Thyroid gland (tissue), 4 donors: ENCODE measurements around the gene DNAAF5. TPM values are rescaled to one million over a fixed set of nuclear protein-coding genes. Genes with fewer than 3 reads are reported as not detected.
A peak's percentile ranks its signal among the peaks of the same experiment; 100 is the strongest.

ENCODE experiments used
- DNase-seq, 2 donors: peaks; one replicate each; pipeline ENCODE4 v3.0.0-alpha.2; 2019
- H3K27ac ChIP-seq, 3 donors: fragments of 200-600 bp; sonication (generic); 1 replicate in 2 of 3; 2 replicates in 1 of 3; pipeline ENCODE4 v1.5.1; 2016 to 2019; ENCODE audit warnings: mild to moderate bottlenecking in 1 of 3, moderate library complexity in 1 of 3
- H3K27me3 ChIP-seq: fragments of 200-600 bp; sonication (generic); one replicate; pipeline ENCODE4 v1.5.1; 2019
- H3K36me3 ChIP-seq, 2 donors: fragments of 200-600 bp; sonication (generic); one replicate each; pipeline ENCODE4 v1.5.1; 2016 to 2019
- H3K4me1 ChIP-seq, 2 donors: fragments of 200-600 bp; sonication (generic); one replicate each; pipeline ENCODE4 v1.5.1; 2017 to 2019
- H3K4me3 ChIP-seq, 3 donors: fragments of 200-600 bp; sonication (generic); replicated peaks in 1 of 3; 1 replicate in 2 of 3; 2 replicates in 1 of 3; pipeline ENCODE4 v1.5.1; 2016; ENCODE audit warnings: mild to moderate bottlenecking in 1 of 3
- H3K9me3 ChIP-seq: fragments of 200-600 bp; sonication (generic); one replicate; pipeline ENCODE4 v1.5.1; 2017
- POLR2A ChIP-seq, 2 donors: fragments of 450-650 bp; IDR thresholded peaks; one replicate each; pipeline ENCODE4 v1.6.1; 2017; ENCODE audit warnings: antibody characterized with exemption in 2 of 2, mild to moderate bottlenecking in 2 of 2, moderate library complexity in 1 of 2
- WGBS, 2 donors: methylation state at CpG; one replicate each; pipeline ENCODE4 v1.1.5; 2017; 5-methylcytosine and 5-hydroxymethylcytosine counted together
- intact Hi-C: fragments of 100-400 bp; cut with DNase I; formaldehyde crosslinking; loops from one replicate; pipeline ENCODE4 v1.15.1; 2023
- total RNA-seq, 4 donors: library from RNA; depleted of rRNA; stranded (reverse); fragments of >200 nt; gene quantifications; one replicate each; pipeline ENCODE4 v1.2.3, GENCODE V29; 2016
- TF ChIP-seq, protein P1 (sequence below), 6 experiments: fragments of 200-600 bp in 3 of 6; fragments of 450-650 bp in 3 of 6; sonication (generic) in 3 of 6; IDR thresholded peaks; one replicate each; pipeline ENCODE4 v1.5.1; 2016 to 2019; ENCODE audit warnings: antibody characterized with exemption in 6 of 6, mild to moderate bottlenecking in 2 of 6, inconsistent platforms in 1 of 6, moderate library complexity in 1 of 6

The DNAAF5 gene
- total RNA-seq, 4 donors from 2014 or later: 20.2 to 40.7 (median 34.0) TPM

DNA sequence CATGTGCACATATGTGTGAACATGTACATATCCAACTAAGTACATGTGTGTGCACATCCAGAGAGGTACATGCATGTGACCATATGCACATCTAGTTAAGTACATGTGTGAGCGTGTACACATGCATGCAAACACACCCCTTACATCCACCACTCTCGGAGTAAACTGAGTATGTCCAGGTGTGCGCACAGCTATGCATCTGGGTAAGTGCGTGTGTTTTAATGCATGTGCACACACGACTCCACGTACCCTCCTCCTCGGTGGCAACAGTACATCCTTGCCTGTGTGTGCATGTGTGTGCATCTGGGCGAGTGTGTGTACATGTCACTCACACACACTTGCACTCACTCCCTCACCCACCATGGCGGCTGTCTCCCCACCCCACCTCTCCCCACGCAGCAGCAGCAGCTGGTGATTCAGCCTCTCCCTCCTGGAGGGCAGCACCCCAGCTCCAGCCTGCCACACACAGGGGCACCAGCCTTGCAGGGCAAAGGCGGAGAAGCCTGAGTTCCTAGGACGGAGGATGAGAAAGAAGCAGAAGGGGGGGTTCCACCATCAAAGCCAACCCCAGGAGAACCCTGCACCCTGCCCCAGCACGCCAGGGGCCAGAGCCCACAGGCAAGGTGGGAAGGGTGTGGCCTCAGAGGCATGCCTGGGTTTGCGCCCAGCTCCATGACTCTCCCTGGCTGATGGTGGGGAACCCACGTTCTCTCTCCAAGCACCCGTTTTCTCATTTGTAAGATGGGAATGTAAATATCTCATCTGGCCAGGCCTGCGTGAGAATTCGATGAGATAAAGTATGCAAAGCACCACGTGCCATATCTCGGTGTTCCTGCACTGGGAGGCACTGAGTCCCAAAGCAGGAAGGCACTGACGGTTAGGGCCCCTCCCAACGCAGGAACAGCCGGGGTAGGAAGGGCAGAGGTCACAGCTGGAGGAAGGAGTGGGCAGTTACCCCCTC, 27.7 kb upstream of the DNAAF5 start:
- peak in 1 of 2 donors; percentile 15 for DNase-seq
- TF ChIP-seq, protein P1, sequence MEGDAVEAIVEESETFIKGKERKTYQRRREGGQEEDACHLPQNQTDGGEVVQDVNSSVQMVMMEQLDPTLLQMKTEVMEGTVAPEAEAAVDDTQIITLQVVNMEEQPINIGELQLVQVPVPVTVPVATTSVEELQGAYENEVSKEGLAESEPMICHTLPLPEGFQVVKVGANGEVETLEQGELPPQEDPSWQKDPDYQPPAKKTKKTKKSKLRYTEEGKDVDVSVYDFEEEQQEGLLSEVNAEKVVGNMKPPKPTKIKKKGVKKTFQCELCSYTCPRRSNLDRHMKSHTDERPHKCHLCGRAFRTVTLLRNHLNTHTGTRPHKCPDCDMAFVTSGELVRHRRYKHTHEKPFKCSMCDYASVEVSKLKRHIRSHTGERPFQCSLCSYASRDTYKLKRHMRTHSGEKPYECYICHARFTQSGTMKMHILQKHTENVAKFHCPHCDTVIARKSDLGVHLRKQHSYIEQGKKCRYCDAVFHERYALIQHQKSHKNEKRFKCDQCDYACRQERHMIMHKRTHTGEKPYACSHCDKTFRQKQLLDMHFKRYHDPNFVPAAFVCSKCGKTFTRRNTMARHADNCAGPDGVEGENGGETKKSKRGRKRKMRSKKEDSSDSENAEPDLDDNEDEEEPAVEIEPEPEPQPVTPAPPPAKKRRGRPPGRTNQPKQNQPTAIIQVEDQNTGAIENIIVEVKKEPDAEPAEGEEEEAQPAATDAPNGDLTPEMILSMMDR (IDR thresholded peaks at IDR 0.05): no peak
- TF ChIP-seq POLR2A (IDR thresholded peaks at IDR 0.05): no peak
- peaks cover 0 to 9% of the 10 kb centered on the region in 2 donors for H3K4me1 ChIP-seq
- no peak overlapping the region for H3K4me3 ChIP-seq
- 84 to 89% methylated on average over 21 to 22 of the region's 23 CpGs for WGBS, 2 donors
- intact Hi-C loops: no loop called here
- H3K36me3 ChIP-seq: no peaks in the 10 kb centered on the region
- H3K27ac ChIP-seq: peak overlapping the region in 1 of 3 donors; percentile 16
- no peaks in the 10 kb centered on the region for H3K9me3 ChIP-seq
- no peaks in the 10 kb centered on the region for H3K27me3 ChIP-seq

DNA sequence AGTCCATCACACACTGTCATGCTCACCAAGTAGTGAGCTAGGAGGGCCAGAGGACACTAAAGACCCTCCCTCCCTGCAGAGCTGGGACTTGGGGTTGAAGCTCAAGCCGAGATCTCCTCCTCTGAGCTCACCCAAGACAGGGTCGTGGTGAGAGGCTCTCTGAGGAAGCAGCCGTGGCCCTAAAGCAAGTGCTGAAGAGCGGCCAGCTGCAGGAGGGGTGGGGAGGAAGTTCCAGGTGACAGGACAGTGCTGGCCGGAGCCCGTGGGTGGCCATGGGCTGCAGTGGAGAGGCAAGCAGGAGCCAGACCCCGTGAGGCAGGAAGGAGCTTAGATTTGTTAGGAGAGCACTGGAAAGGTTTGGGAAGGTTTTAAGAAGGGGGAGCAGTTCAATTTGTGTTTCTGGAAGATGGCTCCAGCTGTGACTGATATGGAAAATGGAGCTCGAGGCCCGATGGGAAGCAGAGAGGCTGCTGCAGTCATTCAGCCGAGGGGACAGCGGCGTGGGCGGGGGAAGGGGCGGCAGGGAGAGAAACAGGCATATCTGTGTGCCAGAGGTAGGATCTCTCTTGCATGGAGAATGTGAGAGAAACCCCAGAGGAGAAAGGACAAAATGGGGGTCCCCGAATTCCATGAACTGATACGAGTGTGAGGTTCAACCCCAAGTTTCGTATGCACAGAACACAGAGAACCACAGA, 26.9 kb upstream of the DNAAF5 start:
- 72 to 79% methylated on average over 14 to 17 of the region's 17 CpGs for WGBS, 2 donors
- peak overlapping the region in 1 of 3 donors; percentile 16 for H3K27ac ChIP-seq
- intact Hi-C loops: no loop called here

DNA sequence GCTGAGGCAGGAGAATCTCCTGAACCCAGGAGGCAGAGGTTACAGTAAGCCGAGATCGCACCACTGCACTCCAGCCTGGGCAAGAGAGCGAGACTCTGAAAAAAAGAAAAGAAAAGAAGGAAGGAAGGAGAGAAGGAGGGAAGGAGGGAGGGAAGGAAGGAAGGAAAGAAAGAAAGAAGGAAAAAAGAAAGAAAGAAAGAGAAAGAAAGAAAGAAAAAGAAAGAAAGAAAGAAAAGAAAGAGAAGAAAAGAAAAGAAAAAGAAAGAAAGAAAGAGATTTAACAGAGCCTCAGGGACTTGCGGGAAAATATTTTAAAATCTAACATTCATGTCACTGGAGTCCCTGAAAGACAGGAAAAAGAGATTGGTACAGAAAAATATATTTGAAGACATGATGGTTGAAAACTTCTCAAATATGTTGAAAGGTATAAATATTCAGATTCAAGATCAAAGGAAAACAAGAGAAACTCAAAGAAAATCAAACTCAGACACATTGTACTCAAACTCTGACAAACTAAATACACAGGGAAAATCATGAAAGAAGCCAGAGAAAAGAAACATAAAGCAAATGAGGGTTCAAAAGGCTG, 25.3 kb upstream of the DNAAF5 start:
- no peak for DNase-seq
- Histone ChIP-seq H3K4me3 (no peak overlapping the region), H3K36me3 (no peaks in the 10 kb centered on the region), H3K4me1 (peaks cover 0 to 9% of the 10 kb centered on the region in 2 donors), H3K27ac (no peak overlapping the region), H3K9me3 (no peaks in the 10 kb centered on the region), H3K27me3 (no peaks in the 10 kb centered on the region)
- intact Hi-C loops: no loop called here
- no peak for TF ChIP-seq POLR2A (IDR thresholded peaks at IDR 0.05)
- TF ChIP-seq, protein P1 (IDR thresholded peaks at IDR 0.05): no peak
- WGBS, 2 donors: 88 to 97% methylated on average over 4 of the region's 4 CpGs

More for the DNA sequence above, 26.9 kb upstream of the DNAAF5 start:
- H3K4me3 ChIP-seq: no peak overlapping the region
- no peaks in the 10 kb centered on the region for H3K27me3 ChIP-seq
- H3K4me1 ChIP-seq: peaks cover 0 to 9% of the 10 kb centered on the region in 2 donors
- no peak for TF ChIP-seq POLR2A (IDR thresholded peaks at IDR 0.05)
- TF ChIP-seq, protein P1 (IDR thresholded peaks at IDR 0.05): no peak
- DNase-seq: no peak
- no peaks in the 10 kb centered on the region for H3K36me3 ChIP-seq
- H3K9me3 ChIP-seq: no peaks in the 10 kb centered on the region

DNA sequence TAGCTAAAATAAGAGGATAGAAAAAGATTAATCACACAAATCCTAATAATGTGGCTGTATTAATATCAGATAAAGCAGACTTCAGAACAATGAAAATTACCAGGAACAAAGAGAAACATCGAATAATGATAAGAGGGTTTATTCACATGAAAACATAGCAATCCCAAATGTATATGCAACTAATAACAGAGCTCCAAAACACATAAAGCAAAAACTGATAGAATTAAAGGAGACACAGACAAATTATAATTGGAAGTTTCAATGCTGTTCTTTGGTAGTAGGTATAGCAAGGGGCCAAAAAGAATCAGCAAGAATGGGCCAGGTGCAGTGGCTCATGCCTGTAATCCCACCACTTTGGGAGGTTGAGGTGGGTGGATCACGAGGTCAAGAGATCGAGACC, 23.4 kb upstream of the DNAAF5 start:
- Histone ChIP-seq H3K4me1 (peaks cover 0 to 9% of the 10 kb centered on the region in 2 donors), H3K4me3 (no peak overlapping the region), H3K36me3 (no peaks in the 10 kb centered on the region), H3K27me3 (no peaks in the 10 kb centered on the region), H3K9me3 (no peaks in the 10 kb centered on the region), H3K27ac (no peak overlapping the region)
- intact Hi-C loops: no loop called here
- 96 to 99% methylated on average over 3 of the region's 3 CpGs for WGBS, 2 donors
- TF ChIP-seq, protein P1 (IDR thresholded peaks at IDR 0.05): no peak
- no peak for TF ChIP-seq POLR2A (IDR thresholded peaks at IDR 0.05)
- no peak for DNase-seq
